CD1c-positive myeloid dendritic cell (primary cell): Measurements from ENCODE around the gene CDA.

Experiments
- DNase-seq: peaks from one replicate; pipeline ENCODE4 v3.0.0-alpha.2; 2016; ENCODE audit errors: extremely low spot score

CDA gene

DNA sequence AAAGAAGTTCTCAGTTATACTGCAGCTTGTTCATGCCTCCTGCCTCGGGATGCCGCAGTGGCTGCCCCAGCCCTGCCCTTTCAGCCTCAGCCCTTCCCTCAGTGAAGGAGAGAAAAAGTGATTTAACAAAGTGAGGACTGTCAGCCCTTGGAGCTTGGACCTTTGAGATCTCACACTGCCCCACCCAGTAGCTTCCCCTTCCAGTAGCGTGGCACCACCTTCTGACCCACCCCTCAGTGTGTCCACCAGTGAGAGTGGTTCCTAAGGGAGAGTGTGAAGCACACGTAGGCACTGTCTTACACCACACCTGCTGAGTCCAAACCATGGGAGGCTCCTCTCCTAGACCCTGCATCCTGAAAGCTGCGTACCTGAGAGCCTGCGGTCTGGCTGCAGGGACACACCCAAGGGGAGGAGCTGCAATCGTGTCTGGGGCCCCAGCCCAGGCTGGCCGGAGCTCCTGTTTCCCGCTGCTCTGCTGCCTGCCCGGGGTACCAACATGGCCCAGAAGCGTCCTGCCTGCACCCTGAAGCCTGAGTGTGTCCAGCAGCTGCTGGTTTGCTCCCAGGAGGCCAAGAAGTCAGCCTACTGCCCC lies at the start of gene CDA:
CDA (plus strand) TSS at position 464 of the 592 bp plus-strand sequence; CDS start at position 497, 33 bp downstream.
- peak; percentile 66 for DNase-seq

- DNase-seq = no peak
Observed at GRCh38 chr1:20540281-20540680, 48.6 kb upstream of the CDA start.

GRCh38 chr1:20546637-20547036 lies 42.3 kb upstream of the CDA start:
- no peak for DNase-seq

DNA sequence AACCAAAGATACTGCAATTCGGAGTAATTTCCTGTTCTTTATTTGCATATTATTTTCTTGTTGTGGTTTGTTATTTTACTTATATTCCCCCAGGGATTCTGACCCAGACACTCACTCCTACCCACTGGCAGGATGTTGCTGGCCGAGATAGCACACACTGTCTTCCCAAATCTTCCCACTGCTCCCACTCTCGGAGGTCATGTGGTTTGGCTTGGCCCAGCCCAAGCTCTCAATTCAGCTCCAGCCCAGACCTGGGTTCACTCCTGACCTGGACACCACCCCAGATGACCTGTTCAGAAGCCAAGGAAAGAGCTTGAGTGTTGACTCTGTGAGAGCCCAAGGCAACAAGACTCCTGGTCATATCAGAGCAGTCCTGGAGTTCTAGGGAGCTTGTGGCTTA lies 37.7 kb upstream of the CDA start:
- no peak for DNase-seq

GRCh38 chr1:20551945-20552727 lies 36.8 kb upstream of the CDA start, which contains the start of gene FAM43B:
TSS of gene FAM43B (plus strand) at chr1:20552573. CDS start at chr1:20552974, 401 bp downstream.
- DNase-seq = no peak

- DNase-seq = no peak
Observed at GRCh38 chr1:20552728-20553445, 36.0 kb upstream of the CDA start.

DNA sequence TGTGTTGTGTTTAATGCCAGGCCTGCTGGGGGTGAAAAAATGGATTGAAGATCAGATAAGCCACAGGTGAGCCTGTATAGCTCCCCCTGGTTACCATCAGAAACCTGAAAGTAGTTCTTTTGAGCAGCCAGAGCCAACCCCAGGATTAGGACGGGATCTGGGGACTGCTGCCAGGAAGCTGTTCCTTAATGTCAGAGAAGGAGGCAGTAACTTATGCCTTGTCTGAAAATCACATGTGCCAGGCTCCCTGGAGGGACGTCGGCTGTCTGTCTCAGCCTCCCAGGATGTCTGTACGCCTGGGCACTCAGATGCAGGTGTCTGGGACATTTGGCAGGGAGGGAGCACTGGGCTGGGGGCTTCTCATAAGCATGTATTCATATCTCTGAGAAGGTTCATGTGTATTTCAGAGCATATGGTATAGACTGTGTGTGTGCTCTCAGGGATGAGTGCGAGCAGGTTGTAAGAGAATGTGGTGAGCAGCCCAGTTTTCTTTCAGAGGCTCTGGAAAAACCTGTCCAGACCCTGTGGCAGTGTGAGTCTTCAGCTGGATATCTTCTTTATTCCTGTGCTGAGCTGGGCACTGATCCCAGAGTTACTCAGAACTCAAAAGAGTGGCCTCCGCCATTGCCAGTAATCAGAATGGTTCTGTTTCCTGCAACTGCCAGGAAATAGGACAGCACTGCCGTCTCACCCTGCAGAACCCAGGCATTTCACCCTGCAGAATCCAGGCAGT lies 33.7 kb upstream of the CDA start:
- DNase-seq = no peak

DNA sequence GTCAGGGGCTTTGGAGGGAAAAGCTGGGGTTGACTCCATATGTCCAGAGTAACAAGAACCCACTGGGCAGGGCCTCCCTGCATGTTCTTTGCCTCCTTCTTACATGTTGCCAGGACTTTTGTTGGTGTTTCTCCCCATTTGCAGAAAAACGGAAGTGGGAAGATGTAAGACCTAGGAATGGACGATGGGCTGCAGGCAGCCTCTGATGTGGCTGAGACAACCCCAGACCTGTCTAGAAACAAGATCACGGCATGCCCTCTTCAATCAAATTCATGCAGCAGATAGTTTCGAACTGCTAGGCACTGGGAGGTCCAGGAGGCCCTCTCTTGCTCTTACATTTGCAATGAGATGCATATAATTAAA lies 33.2 kb upstream of the CDA start:
- DNase-seq = no peak

DNA sequence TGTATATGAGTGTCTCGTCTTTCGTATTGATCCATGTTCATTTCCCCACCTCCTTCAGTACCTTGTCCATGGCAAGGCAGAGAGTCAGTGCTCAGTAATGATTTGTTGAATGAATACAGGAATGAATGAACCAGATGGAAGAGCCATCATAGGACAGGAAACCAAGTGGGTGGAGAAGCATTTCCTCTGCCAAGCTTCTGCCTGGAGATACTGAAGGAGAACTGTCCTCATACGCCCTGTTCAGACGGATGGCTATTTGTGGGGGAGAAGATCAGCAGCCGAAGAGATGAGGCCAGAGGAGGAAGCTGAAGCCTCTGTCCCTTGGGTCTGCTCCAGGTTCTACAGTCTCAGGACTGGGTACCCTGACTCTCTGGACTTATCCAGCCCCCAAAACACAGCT lies 30.7 kb upstream of the CDA start:
- DNase-seq = no peak

DNA sequence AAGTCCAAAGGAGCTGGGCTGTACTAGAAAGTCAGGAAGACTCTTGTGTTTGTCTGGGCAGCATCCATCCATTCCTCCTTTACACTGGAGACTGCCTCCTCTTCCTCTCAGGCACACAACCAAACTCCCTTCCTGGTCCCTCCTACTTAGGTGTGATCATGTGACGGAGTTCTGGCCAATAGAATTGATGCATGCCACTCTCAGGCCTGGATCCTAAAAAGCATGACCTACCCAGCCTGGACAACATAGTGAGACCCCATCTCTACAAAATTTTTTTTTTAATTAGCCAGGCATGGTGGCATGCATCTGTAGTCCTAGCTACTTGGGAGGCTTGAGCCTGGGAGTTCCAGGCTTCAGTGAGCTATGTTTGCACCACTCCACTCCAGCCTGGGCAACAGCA lies 27.9 kb upstream of the CDA start:
- no peak for DNase-seq

- no peak for DNase-seq
Observed at GRCh38 chr1:20565234-20565633, 23.7 kb upstream of the CDA start.

GRCh38 chr1:20569523-20570098 lies 19.3 kb upstream of the CDA start:
- no peak for DNase-seq

DNA sequence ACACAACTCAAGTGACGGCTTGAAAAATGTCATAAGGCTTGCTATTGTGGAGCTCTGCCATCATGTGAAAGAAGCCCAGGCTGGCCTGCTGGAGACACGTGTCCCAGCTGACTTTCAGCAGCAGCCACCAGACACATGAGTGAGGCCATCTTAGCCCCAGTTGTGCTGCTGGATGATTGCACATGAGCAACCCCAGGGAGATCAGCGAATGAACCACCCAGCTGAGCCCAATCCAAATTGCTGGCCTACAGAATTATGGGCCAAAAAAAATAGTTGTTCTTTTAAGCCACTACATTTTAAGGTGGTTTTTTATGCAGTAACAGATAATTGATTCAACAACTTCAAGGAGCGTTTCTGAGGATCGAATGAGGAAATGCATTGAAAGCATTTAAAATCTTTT lies 17.5 kb upstream of the CDA start:
- DNase-seq = no peak

DNA sequence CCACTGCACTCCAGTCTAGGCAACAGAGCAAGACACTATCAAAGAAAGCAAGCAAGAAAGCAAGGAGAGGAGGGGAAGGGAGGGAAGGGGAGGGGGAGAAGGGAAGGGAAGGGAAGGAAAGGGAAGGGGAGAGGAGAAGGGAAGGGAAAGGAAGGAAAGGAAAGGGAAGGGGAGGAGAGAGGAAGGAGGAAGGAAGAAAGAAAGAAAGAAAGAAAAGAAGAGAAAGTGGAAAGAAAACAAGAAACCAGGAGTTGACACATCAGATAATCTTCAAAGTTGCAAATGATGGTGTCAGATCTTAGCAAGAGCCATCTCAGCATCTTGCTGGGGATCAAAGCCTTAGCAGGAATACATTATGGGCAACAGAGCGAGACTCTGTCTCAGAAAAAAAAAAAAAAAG lies 14.9 kb upstream of the CDA start:
- no peak for DNase-seq

DNA sequence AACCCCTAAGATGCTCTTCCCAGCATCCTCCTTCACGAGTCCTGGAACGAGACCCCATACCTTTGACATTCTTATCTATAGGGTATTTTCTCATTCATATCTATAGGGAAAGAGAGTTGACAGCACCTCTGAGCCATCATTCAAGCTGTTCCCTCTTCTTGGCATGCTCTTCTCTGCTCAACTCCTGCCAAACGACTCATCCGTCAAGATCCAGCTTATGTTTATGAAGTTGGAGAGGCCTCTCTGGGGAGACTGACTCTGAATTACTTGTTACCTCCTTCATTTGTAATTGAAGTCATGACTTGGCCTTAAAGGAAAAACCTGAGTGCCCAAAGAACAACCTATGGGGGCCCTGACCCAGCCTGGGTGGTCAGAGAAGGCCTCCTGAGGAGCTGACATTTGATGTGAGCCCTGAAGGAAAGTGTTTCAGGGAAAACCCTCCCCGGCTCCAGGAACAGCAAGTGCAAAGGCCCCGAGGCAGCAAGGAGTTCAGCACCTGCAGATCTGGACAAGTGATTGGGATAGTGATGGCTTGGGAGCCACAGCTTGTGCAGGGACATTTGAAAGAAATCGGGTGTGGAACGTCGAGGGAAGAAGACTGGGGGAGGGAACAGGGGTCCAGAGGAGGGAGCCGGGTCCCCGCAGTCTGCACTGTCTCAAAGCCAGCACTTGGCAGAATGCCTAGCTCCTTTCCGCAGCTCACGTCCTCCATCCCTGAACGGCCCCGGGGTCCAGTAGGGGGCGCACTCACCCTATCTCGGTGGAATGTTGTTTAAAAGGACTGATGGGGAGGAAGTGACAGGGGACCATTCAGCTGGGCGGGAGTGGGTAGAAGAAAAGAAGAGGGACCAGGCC lies 14.0 kb upstream of the CDA start:
- peak; percentile 90 for DNase-seq

- no peak for DNase-seq
Observed at GRCh38 chr1:20575541-20576336, 13.2 kb upstream of the CDA start.

- DNase-seq = no peak
Observed at GRCh38 chr1:20578062-20578461, 10.8 kb upstream of the CDA start.

- no peak for DNase-seq
Observed at GRCh38 chr1:20578721-20579395, 10.0 kb upstream of the CDA start.

DNA sequence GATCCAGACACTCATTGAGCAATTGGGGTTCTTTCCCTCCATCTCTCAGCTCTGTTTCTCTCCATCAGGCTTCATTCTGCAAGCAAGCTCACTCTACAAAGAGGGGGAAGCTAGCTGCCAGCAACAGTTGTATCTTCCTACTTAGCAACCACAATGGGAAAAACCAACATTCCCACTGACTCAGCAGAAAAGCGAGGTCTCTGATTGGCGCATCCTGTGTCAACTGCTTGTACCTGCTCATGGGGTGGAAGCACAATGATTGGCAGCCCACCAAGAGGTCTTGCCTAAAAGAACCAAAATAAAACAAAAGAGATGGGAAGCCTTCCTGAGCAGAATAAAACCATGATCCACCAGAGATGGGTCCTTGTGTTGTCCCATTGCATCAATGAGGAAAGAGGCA lies 4.0 kb upstream of the CDA start:
- peak; percentile 9 for DNase-seq
